CD4-positive, alpha-beta T cell treated with Interleukin-17A for 1 hour (primary cell): ENCODE data around the gene ATP2C2.
"Not testable (repeated sequence)": the region's sequence is repeated elsewhere in the genome, so short reads cannot be mapped to it uniquely, and the experiment has no call there.

ENCODE experiments used
- DNase-seq: peaks from one replicate; pipeline ENCODE4 v3.0.0-alpha.2; 2020

ATP2C2 gene

DNA sequence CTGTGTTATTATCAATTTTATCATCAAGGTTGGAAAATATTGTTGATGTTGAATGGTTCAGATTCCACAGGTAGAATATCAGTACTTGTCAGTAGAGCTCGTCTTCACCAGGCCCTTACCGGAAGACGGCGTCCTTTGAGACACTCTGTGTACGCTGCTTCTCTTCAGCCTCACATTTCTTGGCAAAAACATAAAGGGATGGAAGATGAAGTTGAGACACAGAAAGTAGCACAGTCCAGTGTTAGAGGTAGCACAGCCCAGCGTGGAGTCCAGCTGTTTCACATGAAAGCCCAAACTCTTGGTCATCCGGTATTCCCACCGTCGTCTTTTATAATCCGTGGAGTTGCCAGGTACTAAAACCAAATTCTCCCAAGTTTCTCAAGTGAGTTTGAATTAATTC lies 30.4 kb downstream of the ATP2C2 start:
- DNase-seq: no peak

DNA sequence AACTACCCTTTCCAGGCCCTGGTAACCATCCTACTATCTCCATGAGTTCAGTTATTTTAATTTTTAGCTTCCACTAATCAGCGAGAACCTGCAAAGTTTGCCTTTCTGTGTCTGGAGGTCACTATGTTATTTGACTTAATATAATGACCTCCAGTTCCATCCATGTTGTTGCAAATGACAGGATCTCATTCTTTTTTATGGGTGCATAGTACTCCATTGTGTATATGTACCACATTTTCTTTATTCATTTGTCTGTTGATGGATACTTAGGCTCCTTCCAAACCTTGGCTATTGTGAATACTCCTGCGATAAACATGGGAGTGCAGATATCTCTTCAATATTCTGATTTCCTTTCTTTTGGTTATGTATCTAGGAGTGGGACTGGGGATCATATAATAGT lies 31.6 kb downstream of the ATP2C2 start:
- DNase-seq: not testable (repeated sequence)

DNA sequence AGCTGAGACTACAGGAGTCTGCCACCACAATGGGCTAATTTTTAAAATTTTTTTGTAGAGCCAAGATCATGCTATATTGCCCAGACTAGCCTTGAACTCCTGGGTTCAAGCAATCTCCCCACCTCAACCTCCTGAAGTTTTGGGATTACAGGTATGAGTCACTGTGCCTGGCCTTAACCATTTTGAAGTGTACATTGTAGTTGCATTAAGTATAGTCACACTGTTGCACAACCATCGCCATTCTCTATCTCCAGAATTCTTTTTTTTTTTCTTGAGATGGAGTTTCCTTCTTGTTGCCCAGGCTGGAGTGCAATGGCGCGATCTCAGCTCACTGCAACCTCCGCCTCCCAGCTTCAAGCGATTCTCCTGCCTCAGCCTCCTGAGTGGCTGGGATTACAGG lies 35.1 kb downstream of the ATP2C2 start:
- not testable (repeated sequence) for DNase-seq

DNA sequence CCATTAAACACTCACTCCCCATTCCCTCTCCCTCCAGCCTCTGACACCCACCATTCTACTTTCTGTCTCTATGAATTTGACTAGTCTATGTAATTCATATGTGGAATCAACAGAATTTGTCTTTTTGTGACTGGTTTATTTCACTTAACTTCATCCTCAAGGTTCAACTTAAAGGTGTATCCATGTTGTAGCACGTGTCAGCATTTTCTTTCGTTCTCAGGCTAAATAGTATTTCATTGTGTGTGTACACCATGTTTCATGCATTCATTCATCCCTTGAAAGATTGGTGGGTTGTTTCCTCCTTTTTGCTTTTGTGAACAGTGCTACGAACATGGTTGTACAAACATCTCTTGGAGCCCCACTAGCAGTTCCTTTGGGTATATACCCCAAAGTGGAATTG lies 36.0 kb downstream of the ATP2C2 start:
- DNase-seq: no peak

DNA sequence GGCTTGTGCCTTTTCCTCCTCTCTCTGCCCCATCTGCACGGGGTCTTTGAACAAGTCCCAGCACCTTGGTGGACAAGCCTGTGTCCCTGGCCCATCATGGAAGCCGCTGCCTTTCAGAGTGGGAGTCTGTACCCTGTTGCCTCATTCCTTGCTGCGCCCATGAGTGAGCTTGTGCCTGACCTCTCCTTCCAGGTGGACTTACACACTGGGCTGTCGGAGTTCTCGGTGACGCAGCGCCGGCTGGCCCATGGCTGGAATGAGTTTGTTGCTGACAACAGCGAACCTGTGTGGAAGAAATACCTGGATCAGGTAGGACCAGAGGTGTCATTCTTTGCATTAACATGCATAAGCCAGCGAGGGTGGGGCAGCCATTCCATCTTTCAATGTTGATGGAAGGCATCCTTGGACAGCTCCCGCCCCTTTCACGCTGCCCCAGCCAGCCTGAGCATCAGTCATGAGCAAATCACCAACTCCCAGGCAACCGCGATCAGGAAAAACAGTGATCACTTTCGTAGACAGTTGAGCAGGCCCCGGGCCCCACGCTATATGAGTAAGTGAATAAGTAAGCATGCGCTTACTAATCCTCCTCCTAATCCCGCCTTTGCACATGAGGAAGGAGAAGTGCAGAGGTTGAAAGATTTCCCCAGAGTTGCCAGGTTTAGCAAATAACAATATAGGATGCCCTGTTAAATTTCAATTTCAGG lies 36.8 kb downstream of the ATP2C2 start:
- DNase-seq: no peak

DNA sequence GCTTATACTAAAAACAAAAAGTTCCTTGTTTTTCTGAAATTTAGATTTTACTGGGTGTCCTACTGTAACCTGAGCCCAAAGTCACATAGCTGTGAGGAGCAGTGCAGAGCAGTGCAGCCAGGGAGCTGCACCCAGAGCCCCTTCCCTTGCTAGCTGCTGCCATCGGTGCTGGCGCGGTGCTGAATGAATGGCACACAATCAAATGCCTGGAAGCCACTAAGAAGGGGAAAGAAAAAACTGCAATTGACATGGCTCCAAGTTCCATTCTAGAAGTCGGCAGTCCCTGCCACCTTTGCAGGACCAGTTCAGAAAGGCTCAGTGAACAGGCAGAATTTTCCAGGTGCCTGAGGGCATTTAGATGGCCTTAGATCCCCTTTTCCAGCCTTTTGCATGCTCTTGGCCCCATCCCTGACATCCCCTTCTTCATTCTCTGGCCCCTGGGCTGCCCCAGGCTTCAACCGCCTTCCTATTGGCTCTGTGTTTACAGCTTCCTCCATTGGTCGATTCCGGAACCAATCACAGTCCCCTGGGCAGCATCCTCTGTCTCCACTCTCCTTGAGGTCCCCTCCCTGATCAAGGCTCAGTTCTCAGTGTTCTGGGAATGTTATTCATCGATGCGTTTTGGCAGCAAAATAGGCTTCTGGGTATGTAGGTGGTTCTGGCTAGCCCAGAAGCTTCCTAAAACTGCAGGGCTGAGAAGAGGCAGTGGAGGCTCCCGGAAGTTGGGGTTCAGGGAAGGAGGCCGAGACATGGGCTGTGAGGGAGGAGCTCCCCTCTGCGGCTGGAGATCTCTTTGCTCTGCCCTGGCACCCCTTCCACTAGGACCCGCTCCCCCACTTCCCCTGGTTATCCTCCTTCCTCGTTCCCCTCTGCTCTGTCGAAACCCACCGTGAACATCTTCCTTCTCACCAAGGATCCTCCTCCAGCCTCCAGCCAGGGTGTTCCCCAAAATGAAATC lies 37.9 kb downstream of the ATP2C2 start:
- no peak for DNase-seq

DNA sequence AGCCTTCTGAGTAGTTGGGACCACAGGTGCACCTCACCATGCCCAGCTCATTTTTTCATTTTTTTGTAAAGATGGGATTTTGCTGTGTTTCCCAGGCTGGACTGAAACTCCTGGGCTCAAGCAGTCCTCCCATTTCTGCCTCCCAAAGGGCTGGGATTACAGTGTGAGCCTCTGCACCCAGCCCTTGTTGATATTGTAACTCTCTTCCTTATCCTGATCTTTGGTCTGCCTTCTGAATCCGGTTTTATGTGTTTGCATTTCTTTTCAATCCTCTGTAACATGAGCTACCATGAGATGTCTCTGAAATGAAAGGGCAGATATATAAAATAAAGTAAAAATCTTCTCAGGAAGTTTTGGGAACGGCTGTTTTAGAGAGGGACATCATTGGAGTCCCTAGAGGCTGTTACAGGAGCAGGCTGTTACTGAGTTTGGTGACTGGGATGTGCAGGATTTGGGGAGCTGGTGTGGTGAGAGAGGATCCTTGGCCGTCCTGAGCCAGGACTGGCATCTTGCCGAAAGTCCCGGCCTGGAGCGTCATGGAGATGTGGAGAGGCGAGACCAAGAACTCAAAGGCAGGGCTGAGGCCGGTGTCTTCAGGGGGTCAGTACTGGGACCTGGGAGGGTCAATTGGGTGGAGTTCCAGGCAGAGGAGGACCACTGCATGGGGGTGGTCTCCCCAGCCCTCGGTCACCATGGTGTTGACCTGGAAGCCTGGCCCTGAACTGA lies 39.4 kb downstream of the ATP2C2 start:
- no peak for DNase-seq

DNA sequence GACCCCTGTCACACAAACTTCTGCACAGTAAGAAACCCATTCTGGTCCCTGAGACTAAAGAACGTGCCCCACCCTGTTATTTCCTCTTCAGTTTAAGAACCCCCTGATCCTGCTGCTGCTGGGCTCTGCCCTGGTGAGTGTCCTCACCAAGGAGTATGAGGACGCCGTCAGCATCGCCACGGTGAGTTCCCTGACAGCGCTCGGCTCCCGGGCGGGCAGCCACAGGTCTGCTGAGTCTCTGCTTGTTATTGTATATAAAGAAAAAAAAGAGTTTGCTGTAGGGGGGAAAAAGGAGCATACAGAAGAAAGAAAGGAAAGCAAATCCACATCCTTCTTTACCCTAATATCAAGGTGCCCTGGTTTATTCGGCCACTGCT lies 40.0 kb downstream of the ATP2C2 start:
- DNase-seq: no peak

DNA sequence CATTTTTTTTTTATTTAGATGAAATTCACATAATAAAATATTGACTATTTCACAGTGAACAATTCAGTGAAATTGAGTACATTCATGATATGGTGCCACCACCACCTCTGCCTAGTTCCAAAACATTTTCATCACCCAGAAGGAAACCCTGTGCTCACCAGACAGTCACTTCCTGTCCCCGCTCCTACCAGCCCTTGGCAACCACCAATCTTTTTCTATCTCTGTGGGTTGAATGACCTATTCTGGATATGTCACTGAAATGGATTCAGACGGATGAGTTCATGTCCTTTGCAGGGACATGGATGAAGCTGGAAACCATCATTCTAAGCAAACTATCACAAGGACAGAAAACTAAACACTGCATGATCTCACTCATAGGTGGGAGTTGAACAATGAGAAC lies 40.5 kb downstream of the ATP2C2 start:
- no peak for DNase-seq

DNA sequence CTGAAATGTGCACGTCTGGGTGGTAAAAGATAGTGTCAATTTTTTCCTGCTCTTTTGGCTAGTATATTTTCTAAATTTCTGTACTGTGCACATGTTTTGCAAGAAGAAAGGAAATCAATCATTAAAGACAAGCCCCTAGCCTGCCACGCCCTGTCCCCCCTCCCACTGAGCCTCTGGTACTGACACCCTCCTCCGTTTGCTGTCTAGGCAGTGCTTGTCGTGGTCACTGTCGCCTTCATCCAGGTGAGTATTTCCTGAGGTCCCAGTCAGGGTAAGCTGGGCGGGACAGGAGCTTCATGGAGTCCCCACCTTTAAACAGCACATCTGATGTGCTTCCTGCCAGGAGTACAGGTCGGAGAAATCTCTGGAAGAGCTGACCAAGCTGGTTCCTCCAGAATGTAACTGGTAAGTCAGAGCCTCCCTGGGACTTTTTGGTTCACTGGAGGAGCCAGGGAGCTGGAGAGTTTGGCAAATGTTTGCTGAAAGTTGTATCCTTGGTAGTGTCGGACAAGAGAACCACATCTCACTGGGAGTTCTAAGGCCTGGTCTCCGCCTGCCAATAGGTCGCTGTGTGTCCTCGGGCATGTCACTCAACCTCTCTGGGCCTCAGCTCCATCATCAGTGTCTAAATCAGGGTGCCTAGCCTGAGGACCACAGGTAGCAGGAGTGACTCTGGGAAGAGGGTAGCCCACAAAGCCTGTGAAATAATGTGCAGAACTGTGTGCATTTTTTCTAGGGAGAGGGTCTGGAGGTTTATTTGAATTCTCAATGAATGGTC lies 42.2 kb downstream of the ATP2C2 start:
- no peak for DNase-seq

DNA sequence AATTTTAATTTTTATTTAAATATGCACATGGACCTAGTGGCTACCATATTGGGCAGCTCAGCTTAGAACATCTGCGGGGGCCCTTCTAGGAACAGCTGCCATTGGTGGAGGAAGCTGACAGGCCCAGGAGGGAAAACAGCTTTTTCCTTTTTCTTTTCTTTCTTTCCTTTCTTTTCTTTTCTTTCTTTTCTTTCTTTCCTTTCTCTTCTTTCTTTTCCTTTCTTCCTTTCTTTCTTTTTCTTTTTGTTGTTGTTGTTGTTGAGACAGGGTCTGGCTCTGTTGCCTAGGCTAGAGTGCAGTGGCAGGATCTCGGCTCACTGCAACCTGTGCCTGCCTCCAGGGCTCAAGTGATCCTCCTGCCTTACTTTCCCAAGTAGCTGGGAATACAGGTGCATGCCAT lies 43.4 kb downstream of the ATP2C2 start:
- DNase-seq: no peak

DNA sequence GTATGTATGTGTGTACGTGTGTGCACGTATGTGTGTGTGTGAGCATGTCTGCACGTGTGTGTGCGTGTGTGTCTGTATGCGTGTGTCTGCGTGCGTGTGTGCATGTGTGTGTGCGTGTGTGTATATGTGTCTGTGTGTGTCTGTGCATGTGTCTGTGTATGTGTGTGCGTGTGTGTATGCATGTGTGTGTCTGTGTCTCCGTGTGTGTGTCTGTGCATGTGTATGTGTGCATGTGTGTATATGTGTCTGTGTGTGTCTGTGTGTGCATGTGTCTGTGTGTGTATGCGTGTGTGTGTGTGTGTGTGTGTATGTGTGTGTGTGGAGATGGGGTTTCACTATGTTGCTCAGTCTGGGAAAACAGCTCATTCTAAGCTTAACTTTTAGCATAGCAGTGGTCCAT lies 43.9 kb downstream of the ATP2C2 start:
- DNase-seq: no peak

DNA sequence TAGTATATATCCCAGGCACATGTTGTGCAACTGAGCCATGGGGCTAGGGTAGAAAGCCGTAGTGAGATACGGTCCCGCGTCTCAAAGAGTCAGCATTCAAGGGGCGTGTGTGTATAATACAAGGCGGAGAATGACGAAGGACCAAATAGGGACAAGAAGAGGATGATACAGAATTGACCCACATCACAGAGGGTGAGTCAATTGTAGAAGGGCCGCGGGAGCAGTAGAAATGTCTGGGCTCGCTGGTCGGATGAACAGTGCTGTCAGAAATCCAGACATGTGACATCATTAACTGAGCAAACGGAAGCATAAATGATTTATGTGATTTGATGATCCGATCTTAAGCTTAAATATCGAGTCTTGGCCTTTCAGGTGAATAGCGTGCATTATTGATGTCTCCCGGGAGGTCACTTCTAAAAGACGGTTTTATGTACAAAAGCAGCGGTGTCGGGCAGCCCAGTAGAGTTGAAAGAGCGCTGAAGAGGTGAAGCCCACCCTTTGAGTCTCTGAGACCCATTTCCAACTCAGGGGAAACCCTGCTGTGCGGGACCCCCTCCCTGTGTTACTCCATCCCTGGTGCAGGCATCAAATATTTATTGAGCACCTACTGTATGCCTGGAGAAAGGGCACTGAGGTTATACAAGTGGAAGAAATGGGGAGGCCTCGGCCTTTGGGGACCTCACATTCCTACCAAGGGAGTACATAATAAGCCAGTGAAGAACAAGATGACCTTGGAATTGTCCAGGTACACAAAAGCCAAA lies 45.1 kb downstream of the ATP2C2 start:
- no peak for DNase-seq

DNA sequence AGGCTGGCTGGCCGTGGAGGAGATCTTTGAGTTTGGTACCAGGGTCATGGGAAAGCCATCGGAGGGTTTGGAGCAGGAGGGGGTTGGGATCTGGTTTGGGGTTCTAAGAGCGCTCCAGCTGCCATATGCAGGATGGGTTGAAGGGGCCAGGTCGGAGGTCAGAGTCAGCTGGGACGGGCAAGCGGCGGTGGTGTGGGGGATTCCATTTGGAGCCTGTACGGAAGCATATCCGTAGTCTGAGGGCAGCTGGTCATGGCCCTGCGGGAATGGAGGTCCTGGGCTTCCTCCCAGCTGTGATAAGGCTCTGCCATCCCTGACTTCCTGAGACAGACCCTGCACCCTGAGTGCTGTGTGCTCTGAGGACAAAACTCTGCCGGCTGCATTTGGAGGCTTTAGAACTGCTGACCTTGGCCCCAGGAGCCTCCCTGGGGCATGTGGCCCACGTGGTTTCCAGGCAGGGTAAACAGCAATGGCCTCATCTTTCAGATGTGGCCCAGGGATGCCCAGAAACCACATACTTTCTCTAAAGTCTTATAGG lies 46.5 kb downstream of the ATP2C2 start:
- no peak for DNase-seq

DNA sequence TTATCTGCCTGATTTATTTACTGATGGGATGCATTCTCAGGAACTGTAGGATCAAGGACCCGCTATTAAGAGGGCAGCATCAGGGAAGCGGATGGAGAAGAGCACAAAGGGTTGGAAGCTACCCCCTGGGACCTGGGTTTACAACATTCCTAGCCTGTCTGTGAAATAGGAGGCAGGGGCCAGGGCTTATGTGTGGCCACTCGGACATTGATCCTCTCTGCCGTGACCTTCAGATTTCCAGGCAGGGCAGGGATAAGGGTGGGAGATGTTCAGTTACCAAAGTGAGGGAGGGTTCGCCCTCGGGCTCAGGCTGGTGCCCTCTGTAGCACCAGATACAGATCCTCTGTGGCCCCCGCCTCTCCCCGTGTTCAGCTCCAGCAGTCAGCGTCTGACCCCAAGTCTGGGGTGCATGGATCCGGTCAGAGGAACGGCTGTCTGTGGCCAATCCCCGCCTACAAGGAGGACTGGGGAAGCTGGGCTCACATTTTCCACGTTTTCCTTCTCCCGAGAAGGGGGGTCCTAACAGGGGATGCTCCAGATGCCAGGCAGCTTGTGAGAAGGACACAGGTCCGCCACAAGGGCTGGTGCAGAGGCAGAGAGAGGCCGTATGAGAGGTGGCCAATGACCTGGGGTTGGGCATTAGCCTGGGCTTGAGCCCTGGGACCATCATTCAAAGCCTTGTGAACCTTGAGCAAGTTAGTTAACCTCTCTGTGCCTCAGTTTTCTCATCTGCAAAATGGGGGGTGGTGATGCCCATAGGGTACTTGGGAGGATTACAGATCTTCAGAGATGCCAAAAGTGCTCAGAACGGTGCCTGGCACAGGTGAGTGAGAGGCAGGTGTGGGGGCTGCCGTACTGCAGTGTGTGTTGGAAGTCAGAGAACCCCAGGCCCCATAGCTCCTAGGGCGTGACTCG lies 48.3 kb downstream of the ATP2C2 start:
- no peak for DNase-seq

DNA sequence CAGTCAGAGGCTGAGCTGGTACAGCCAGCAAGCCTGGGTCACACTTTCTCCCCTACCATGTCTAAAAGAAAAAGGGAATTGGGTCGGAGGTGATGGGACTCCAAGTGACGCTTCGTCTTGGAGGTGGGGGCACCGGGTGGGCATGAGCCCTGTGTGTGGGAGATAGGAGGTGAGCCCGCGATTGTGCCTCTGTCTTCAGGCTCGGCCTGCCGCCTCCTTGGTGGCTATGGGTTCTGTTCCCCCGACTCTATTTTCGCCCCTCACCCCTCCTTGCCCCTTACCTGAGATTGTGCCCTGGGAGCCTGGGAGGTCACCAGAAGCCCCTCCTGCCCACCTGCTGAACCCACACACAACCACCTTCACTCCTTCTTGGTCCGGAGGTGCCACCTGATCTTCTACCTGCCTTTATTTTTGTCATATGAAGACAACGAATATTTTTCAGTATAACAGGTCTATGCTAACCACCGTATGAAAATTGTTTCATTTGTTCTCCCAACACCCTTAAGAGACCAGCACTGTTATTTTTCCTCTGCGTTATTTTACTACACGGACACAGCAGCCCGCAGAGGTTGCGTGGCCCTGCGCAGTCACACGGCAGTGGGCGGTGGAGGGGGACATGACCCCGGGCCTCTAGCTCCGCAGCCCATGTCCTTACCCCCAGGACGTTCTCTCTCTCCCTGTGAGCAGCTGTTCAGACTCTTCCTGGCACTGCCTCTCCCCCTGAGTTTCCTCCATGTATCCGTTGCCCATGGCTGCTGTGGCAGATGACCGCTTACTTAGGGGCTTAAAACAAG lies 49.9 kb downstream of the ATP2C2 start:
- no peak for DNase-seq

DNA sequence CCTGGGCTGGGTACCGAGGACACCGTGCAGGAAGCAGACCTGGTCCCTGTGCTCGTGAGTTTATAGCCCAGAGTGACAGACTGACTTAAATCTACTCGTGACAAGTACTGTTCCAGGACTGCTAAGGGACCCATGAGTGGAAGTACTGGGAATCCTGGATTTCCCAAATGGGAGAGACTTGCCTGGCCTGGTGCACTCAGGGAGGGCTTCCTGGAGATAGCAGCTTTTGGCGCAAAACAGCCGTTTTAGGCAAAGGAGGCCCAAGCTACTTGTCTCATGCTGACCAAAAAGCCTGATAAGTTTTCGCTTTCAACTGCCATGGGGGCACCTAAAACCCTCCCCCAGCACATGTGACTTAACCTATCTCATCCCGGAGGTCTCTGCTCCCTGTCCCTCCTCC lies 51.4 kb downstream of the ATP2C2 start:
- no peak for DNase-seq

DNA sequence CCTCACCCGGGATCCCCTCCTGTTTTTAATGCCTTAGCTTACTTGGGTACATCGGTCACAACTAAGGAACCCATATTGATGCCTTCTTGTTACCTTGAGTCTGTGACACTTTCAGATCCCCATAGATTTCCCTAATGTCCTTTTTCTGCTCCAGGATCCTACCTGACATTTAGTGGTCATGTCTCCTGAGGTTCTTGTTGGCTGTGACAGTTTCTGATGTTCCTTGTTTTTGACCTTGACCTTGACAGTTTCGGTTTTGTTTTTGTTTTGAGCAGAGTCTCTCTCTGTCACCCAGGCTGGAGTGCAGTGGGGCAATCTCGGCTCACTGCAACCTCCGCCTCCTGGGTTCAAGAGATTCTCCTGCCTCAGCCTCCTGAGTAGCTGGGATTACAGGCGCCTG lies 52.2 kb downstream of the ATP2C2 start:
- not testable (repeated sequence) for DNase-seq

DNA sequence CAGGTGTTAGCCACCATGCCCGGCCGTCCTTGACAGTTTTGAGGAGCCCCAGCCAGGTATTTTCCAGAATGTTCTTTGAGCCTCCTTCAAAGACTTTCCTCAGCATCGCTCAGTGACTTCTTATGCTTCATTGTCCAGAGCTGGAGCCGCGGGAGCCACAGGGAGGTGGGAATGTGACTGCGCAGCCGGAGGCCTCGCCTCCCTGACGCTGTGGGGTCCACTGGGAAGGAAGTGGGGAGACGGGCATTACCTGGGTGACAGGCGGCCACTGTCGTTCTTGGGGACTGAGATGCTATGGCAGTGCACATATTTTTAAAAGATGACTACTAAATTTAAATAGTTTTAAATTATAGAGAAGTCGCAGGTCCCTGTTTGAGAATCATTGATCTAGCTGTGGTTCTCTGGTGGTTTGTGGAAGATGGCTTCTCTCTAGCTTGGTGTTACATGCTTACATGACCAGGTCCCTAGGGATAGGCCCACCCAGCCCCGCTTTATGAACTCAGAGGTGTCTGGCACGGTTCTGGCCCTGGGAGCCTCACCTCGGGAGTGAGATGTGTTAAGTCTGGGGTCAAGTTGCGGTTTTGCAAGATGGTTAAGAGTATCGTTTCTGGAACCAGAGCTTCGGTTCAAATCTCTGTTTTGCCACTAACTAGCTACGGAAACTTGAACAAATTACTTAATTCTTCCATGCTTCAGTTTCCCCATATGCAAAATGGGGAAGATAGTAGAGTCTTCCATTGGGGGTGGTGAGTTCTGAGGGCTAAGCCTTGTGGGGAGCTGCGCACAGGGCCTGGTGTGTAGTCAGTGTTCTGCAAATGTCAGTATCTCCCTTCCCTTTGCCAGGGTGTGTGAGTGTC lies 53.0 kb downstream of the ATP2C2 start:
- no peak for DNase-seq
